HCT116 (cell line): ENCODE measurements around the gene HSF4.

Source experiments
- CEBPB ChIP-seq: IDR thresholded peaks from 2 replicates; pipeline ENCODE4 v1.6.1; 2012; ENCODE audit warnings: low read depth
- ELF1 ChIP-seq: IDR thresholded peaks from 2 replicates; pipeline ENCODE4 v1.6.1; 2012; ENCODE audit warnings: low read depth, borderline replicate concordance
- EZH2 ChIP-seq: fragments of 200-600 bp; sonication (generic); IDR thresholded peaks from 2 replicates; pipeline ENCODE4 v1.6.1; 2017; ENCODE audit warnings: antibody characterized with exemption, mixed run types
- EZH2phosphoT487 ChIP-seq: fragments of 200-600 bp; IDR thresholded peaks from 2 replicates; pipeline ENCODE4 v1.6.1; 2018; ENCODE audit warnings: antibody characterized with exemption, borderline replicate concordance
- JUND ChIP-seq: IDR thresholded peaks from 2 replicates; pipeline ENCODE4 v1.6.1; 2012
- POLR2A ChIP-seq: IDR thresholded peaks from 2 replicates; pipeline ENCODE4 v1.7.0; 2011; ENCODE audit warnings: borderline replicate concordance; ENCODE audit not compliant: insufficient read depth, insufficient read length; ENCODE audit errors: extremely low read depth
- POLR2AphosphoS5 ChIP-seq: IDR thresholded peaks from 2 replicates; pipeline ENCODE4 v1.6.1; 2011; ENCODE audit warnings: mild to moderate bottlenecking, low read depth, low read length, moderate library complexity
- SIN3A ChIP-seq: IDR thresholded peaks from 2 replicates; pipeline ENCODE4 v1.6.1; 2012; ENCODE audit warnings: low read depth
- SP1 ChIP-seq: IDR thresholded peaks from 2 replicates; pipeline ENCODE4 v1.6.1; 2012; ENCODE audit warnings: low read depth
- ZNF274 ChIP-seq: fragments of 200-500 bp; sonication (Bioruptor generic); IDR thresholded peaks from 2 replicates; pipeline ENCODE4 v1.6.1; 2014; ENCODE audit warnings: mild to moderate bottlenecking, low read depth, low read length, inconsistent platforms
- TF ChIP-seq, protein P1 (sequence below), 3 experiments: fragments of 200-600 bp in 1 of 3; sonication (generic) in 1 of 3; IDR thresholded peaks in 2 of 3; conservative IDR thresholded peaks in 1 of 3; 2 replicates each; pipeline ENCODE4 v1.5.1; 2012 to 2017; ENCODE audit warnings: low read depth in 2 of 3, low read length in 2 of 3, antibody characterized with exemption in 1 of 3, borderline replicate concordance in 1 of 3, control low read depth in 1 of 3, mild to moderate bottlenecking in 1 of 3, mixed read lengths in 1 of 3, mixed run types in 1 of 3, moderate library complexity in 1 of 3; ENCODE audit not compliant: insufficient read depth in 1 of 3
- TF ChIP-seq, protein P2 (sequence below): IDR thresholded peaks from 2 replicates; pipeline ENCODE4 v1.6.1; 2012
- TF ChIP-seq, protein P3 (sequence below): IDR thresholded peaks from 2 replicates; pipeline ENCODE4 v1.6.1; 2012; ENCODE audit warnings: low read depth

DNA sequence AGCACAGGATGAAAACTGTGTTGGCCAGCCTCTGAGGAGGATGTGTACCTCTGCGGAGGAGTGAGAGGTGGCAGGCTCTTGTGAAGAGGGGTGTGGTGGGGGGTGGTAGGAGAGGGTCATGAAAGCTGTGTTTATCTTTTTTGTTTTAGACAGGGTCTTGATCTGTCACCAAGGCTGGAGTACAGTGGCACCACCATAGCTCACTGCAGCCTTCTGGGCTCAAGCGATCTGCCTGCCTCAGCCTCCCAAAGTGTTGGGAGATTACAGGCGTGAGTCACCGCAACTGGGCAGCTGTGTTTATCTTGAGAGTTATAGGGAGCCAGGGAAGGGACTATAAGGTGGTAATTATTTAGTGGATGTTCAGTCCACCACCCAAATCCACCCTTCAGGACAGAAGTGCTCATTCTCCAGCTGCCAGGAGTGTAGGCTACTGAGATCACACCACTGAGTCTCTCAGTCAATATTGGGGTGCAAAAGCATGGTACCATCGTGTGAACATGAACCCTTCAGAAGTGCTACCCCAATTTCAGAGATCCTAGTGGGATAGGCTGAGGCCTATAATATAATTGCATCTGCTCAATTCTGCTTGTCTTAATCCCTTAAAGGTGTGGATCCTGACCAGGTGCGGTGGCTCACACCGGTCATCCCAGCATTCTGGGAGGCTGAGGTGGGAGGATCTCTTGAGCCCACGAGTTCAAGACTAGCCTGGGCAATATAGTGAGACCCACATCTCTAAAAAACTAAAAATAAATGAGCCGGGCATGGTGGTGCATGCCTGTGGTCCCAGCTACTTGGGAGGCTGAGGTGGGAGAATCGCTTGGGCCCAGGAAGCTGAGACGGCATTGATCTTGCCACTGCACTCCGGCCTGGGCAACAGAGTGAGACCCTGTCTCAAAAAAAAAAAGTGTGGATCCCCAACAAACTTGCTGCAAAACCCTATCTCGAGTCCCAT lies 26.2 kb downstream of the HSF4 start:
- TF ChIP-seq, protein P1, sequence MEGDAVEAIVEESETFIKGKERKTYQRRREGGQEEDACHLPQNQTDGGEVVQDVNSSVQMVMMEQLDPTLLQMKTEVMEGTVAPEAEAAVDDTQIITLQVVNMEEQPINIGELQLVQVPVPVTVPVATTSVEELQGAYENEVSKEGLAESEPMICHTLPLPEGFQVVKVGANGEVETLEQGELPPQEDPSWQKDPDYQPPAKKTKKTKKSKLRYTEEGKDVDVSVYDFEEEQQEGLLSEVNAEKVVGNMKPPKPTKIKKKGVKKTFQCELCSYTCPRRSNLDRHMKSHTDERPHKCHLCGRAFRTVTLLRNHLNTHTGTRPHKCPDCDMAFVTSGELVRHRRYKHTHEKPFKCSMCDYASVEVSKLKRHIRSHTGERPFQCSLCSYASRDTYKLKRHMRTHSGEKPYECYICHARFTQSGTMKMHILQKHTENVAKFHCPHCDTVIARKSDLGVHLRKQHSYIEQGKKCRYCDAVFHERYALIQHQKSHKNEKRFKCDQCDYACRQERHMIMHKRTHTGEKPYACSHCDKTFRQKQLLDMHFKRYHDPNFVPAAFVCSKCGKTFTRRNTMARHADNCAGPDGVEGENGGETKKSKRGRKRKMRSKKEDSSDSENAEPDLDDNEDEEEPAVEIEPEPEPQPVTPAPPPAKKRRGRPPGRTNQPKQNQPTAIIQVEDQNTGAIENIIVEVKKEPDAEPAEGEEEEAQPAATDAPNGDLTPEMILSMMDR (IDR thresholded peaks at IDR 0.05 in 2 of 3, conservative IDR thresholded peaks at IDR 0.05 in 1 of 3; ENCODE audit: borderline replicate concordance in 1 of 3, insufficient read depth in 1 of 3, low read depth in 2 of 3, low read length in 2 of 3) = no peak
- TF ChIP-seq SP1 (no peak), EZH2 (no peak), SIN3A (no peak), ZNF274 (no peak), EZH2phosphoT487 (no peak), POLR2AphosphoS5 (no peak), POLR2A (no peak), JUND (no peak), CEBPB (no peak), ELF1 (no peak)
- TF ChIP-seq, protein P2, sequence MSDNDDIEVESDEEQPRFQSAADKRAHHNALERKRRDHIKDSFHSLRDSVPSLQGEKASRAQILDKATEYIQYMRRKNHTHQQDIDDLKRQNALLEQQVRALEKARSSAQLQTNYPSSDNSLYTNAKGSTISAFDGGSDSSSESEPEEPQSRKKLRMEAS = no peak
- TF ChIP-seq, protein P3, sequence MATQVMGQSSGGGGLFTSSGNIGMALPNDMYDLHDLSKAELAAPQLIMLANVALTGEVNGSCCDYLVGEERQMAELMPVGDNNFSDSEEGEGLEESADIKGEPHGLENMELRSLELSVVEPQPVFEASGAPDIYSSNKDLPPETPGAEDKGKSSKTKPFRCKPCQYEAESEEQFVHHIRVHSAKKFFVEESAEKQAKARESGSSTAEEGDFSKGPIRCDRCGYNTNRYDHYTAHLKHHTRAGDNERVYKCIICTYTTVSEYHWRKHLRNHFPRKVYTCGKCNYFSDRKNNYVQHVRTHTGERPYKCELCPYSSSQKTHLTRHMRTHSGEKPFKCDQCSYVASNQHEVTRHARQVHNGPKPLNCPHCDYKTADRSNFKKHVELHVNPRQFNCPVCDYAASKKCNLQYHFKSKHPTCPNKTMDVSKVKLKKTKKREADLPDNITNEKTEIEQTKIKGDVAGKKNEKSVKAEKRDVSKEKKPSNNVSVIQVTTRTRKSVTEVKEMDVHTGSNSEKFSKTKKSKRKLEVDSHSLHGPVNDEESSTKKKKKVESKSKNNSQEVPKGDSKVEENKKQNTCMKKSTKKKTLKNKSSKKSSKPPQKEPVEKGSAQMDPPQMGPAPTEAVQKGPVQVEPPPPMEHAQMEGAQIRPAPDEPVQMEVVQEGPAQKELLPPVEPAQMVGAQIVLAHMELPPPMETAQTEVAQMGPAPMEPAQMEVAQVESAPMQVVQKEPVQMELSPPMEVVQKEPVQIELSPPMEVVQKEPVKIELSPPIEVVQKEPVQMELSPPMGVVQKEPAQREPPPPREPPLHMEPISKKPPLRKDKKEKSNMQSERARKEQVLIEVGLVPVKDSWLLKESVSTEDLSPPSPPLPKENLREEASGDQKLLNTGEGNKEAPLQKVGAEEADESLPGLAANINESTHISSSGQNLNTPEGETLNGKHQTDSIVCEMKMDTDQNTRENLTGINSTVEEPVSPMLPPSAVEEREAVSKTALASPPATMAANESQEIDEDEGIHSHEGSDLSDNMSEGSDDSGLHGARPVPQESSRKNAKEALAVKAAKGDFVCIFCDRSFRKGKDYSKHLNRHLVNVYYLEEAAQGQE = no peak
